Gastrocnemius medialis (tissue), 4 donors: ENCODE data around the gene CLDN20.

ENCODE experiments used
- CTCF ChIP-seq, 5 experiments: fragments of 450-650 bp in 3 of 5; fragments of 200-600 bp in 2 of 5; sonication (generic) in 2 of 5; IDR thresholded peaks in 4 of 5; conservative IDR thresholded peaks in 1 of 5; 1 replicate in 4 of 5; 2 replicates in 1 of 5; pipeline ENCODE4 v1.5.1; 2016 to 2019; ENCODE audit warnings: antibody characterized with exemption in 5 of 5, mild to moderate bottlenecking in 3 of 5, moderate library complexity in 3 of 5
- POLR2A ChIP-seq, 2 donors: fragments of 450-650 bp; IDR thresholded peaks; one replicate each; pipeline ENCODE4 v1.6.1; 2017; ENCODE audit warnings: antibody characterized with exemption in 2 of 2, mild to moderate bottlenecking in 2 of 2, moderate library complexity in 2 of 2

- TF ChIP-seq CTCF (IDR thresholded peaks at IDR 0.05 in 4 of 5, conservative IDR thresholded peaks at IDR 0.05 in 1 of 5) (no peak), POLR2A (IDR thresholded peaks at IDR 0.05) (no peak)
These were observed 6.0 kb upstream of the CLDN20 start for GRCh38 chr6:155257796-155258195.
